Islet precursor cell (in vitro differentiated cells): ENCODE measurements around the gene SRP72.
"Not testable (repeated sequence)": the region's sequence is repeated elsewhere in the genome, so short reads cannot be mapped to it uniquely, and the experiment has no call there.

ENCODE experiments used
- DNase-seq: peaks from one replicate; pipeline ENCODE4 v3.0.0-alpha.2; 2018

SRP72 gene, protein sequence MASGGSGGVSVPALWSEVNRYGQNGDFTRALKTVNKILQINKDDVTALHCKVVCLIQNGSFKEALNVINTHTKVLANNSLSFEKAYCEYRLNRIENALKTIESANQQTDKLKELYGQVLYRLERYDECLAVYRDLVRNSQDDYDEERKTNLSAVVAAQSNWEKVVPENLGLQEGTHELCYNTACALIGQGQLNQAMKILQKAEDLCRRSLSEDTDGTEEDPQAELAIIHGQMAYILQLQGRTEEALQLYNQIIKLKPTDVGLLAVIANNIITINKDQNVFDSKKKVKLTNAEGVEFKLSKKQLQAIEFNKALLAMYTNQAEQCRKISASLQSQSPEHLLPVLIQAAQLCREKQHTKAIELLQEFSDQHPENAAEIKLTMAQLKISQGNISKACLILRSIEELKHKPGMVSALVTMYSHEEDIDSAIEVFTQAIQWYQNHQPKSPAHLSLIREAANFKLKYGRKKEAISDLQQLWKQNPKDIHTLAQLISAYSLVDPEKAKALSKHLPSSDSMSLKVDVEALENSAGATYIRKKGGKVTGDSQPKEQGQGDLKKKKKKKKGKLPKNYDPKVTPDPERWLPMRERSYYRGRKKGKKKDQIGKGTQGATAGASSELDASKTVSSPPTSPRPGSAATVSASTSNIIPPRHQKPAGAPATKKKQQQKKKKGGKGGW

GRCh38 chr4:56467284-56468096, at the start of gene SRP72:
TSS of gene SRP72 (plus strand) at chr4:56467617. CDS start at chr4:56467636, 19 bp downstream.
- DNase-seq = peak; percentile 96

DNA sequence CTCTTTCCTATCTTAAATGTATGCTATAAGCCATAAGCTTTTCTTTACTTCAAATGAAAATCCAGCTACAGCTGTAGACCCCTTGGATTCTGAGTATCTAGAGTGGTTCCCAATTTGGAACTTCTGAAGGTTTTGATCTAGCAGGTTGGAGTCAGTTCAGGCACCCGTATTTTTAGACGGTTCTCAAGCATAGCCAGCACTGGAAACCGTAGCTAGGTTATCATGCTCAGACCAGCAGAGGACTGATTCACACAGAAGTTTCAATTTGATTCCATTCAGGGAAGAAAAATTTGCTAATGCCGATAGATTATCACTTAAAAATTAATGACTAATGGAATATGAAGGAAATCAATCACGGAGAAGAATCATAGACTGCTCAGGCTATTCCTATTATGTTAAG, 43.2 kb upstream of the SRP72 start:
- no peak for DNase-seq

DNA sequence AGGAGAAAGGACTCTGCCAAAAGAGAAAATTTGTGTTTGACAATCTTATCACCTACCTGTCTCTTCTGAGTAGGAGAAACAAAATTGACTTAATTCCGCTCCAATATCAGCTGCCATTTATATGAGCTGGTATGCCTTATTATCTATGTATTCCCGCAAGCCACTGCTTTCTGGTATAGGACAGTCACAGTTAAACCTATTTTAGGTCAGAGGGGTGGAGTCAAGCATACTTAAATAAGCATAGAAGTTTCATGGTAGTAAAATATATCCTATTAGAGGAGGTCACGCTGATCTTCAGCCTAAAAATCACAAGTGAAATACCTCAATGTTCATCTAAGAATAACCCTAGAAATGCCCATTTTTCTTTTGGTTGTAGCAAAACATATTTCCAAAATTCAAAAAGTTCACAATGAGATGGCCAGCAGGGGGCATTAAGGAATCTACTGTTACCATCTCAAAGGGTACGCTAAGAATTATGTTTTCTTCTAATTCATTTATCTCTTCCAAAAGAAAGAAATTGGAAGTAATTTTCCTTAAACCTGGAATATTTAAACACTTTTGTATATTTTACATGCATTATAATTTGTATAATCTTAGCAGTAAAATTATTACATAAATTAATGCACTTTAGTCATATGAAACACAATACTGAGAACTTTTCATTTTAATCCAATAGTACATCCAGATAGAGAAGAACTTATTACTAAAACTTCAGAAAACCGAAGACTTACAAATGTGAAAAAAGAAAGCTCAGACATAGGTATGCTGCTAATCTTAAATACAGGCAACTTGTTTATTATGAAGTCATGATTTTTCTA, 42.5 kb upstream of the SRP72 start:
- no peak for DNase-seq

GRCh38 chr4:56425518-56425917, 41.9 kb upstream of the SRP72 start:
- no peak for DNase-seq

DNA sequence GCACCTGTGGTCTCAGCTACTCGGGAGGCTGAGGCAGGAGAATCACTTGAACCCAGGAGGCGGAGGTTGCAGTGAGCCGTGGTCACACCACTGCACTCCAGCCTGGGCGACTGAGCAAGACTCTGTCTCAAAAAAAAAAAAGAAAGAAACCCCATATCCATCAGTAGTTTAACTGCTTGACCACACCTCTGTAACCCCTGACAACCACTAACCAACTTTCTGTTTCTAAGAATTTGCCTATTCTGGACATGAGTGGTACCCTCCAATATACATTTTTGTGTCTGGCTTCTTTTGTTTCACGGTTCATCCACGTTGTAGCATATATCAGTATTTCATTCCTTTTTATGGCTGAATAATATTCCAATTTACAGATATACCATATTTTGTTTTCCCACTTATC, 41.1 kb upstream of the SRP72 start:
- no peak for DNase-seq

GRCh38 chr4:56427179-56427578, 40.2 kb upstream of the SRP72 start:
- no peak for DNase-seq

- DNase-seq = no peak
These were observed 37.2 kb upstream of the SRP72 start for GRCh38 chr4:56430203-56430602.

GRCh38 chr4:56433280-56433679, 34.1 kb upstream of the SRP72 start:
- no peak for DNase-seq

DNA sequence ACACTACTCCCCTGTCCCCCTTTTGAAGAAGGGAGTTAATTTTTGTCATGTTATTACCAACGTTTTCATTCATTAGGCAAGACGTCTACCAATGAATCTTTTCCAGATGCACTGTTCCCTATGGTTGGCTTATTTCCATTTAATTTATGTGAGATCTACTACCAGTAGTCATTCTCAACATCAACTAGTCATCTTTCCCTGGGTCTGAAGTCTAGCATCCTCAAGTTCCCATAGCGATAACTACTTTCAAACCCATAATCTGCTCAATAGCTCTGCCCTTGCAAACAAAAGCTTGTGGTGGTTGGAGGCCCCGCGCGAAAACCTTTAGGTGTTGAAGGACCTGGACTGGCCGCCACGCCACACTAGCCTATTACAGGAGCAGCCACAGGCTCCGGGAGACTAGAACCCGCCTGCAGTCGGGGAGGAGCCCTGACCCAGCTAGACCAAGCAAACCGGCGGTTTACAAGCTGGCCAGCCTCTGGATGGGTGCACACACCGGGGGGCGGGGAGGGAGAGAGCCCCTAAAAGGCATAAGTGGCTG, 32.7 kb upstream of the SRP72 start:
- DNase-seq = peak; percentile 96

DNA sequence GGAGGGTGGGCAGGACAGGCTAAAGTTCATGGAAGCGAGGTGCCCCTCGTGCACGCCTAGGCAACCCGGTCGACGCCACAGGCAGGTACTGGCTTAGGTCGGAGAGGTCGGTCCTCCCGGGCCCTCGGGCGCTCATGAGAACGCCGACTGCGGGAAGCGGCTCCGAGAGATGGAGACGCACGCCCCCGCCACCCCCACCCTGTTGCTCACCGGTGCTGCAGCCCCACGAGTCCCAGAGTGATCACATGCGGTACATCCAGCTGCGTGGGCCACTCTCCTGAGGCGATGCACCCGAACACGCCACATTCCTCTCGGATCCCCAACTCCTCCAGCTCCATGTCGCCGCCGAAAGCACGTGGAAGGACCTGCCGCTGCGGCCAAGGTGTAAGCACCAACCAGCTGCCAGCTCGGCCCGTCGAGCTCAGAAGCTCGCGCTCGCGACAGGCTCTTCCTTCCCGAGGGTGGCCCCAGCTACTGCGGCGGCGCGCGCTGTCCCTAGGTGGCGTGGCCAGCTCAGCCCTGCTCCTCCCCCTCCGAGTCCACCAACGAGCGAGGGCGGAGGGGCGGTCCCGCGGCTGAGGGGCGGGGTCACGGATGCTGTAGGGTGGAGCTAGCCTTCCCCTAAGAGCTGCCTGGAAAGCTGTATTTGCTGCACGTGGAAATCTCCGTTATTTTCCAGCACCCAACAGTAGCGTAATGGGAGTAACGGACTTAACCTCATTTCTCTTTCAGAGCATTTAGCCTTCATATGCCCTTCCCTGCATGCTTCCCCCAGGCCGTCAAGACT, 32.1 kb upstream of the SRP72 start, which contains the start of gene PPAT:
Gene PPAT, minus strand, starts transcription at position 476 of the 787 bp plus-strand sequence. Its CDS starts 138 bp downstream, at position 338.
- peak; percentile 100 for DNase-seq

DNA sequence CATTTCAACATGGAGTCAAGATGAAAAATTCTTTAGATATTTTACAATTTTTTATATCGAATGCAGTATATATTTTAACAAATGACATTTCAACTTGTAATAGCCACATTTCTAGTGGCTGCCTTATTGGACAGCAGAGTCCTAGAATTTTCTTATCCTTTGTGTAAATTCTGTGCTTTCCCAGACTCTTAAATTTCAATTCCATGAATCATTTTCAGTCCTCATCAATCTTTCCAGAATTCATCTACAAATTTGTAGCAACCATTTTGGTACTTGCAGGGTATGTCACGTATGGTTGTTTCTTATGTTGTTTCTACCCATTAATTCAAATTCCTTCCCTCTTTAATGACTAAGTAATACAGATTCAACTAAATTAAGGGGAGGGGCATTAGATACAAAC, 28.7 kb upstream of the SRP72 start:
- no peak for DNase-seq

DNA sequence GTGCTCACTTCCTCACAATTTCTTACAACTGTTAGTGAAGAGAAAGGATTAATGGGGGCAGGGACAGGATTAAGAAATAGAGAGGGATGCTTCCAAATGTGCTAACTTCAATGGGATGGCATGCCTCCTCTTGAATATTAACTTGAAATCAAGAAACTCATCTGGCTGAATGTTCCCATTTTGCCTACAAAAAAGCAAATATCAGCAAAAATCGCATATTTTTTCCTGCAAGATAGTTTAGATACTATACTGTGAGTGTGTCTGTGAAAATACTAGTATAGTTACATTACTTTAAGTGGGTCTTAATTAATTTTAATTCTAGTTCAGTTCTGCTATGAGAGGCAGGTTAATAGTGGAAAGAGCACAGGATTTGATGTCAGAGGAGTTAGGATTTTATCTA, 26.4 kb upstream of the SRP72 start:
- no peak for DNase-seq

GRCh38 chr4:56444719-56445118, 22.7 kb upstream of the SRP72 start:
- no peak for DNase-seq

- no peak for DNase-seq
These were observed 21.7 kb upstream of the SRP72 start for GRCh38 chr4:56445699-56446098.

DNA sequence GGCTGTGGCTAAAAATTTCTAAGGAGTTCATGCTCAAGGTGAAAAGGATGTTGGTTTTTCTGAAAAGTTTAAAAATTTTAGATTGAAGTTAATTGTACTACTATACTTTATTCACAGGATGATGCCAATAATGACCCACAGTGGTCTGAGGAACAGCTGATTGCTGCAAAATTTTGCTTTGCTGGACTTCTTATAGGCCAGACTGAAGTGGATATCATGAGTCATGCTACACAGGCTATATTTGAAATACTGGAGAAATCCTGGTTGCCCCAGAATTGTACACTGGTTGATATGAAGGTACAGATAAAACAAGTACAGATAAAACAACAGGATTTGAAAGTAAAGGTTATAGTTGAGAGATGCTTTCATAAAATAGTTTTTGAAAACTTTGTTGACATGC, 19.1 kb upstream of the SRP72 start:
- DNase-seq = no peak

DNA sequence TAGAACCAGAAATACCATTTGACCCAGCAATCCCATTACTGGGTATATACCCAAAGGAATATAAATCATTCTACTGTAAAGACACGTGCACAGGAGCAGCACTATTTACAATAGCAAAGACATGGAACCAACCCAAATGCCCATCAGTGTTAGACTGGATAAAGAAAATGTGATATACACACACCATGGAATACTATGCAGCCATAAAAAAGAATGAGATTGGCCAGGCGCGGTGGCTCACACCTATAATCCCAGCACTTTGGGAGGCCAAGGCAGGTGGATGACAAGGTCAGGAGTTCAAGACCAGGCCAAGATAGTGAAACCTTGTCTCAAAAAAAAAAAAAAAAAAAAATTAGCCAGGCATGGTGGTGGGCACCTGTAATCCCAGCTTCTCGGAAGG, 17.9 kb upstream of the SRP72 start:
- DNase-seq = not testable (repeated sequence)

- no peak for DNase-seq
These were observed 17.1 kb upstream of the SRP72 start for GRCh38 chr4:56450342-56450741.

DNA sequence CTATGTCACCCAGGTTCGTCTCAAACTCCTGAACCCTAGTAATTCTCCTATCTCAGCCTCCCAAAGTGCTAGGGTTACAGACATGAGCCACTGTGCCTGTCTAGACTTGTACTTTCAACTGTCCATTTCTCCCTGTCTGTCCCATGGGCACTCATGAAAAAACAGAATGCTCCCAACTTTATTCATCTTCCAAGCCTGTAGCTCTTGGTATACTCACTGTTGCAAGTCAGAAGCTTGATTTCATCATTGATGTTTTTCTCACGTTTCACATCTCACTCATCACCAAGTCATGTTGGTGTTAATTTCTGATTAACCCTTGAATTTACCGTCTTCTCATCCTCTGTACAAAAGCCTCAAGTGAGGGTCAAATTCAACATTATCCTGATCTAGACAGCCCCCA, 7.3 kb upstream of the SRP72 start:
- DNase-seq = no peak

GRCh38 chr4:56462157-56462556, 5.3 kb upstream of the SRP72 start:
- no peak for DNase-seq

DNA sequence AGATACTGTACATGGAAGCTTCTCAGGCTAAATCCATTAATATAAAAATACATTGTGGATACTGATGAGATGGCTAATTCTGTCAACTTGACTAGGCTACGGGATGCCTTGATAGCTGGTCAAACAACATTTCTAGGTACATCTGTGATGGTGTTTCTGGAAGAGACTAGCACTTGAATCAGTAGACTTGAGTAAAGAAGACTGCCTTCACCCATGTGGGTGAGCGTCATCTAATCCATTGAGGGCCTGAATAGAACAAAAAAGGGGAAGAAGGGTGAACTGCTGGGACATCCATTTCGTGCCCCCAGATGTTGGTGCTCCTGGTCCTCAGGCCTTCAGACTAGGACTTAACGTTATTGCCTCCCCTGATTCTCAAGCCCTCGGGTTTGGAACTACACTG, 3.7 kb upstream of the SRP72 start:
- no peak for DNase-seq

GRCh38 chr4:56464581-56464980, 2.8 kb upstream of the SRP72 start:
- DNase-seq = no peak
